ENCODE measurements around the gene ERC2.
A peak's percentile ranks its signal among the peaks of the same experiment; 100 is the strongest.

ERC2 gene

DNA sequence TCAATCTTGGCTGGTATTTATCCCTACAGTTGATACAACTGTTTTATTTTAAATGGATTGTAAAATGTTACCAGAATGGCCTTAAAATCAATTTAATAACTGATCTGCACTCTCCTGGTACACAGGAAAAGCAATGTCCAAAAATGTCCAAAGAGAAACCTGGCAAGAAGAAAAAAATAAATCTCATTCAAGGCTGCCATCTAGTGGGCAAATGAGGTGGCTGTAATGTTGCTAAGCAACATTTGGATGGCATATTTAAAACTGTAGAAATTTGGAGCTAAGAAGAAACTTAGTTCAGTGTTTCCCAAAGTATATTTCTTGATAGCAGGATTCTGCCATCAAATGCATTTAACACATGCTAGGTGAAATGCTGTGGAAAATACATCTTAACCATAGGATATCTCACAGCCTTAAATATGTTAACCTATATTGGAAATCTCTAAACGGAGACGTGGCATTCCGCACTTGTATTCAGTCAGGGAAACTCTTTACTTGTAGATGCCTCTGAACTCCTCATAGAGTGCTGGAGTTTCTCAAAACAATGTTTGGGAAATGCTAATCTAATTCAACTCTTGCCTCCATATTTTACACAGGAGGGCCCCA lies 216.8 kb downstream of the ERC2 start:
- Histone ChIP-seq H3K9ac (ENCODE audit: low read length) (no peak overlapping the region), H3K9me3 (ENCODE audit: insufficient read depth, low read length) (no peaks in the 10 kb centered on the region), H3K9me2 (replicated peaks; ENCODE audit: insufficient read depth, low read length) (no peaks in the 10 kb centered on the region), H4K20me1 (ENCODE audit: low read depth, low read length) (no peaks in the 10 kb centered on the region), H3K4me3 (ENCODE audit: insufficient read depth, low read length, poor library complexity, severe bottlenecking) (no peak overlapping the region), H3K79me2 (ENCODE audit: insufficient read depth, low read length) (no peaks in the 10 kb centered on the region), H3K4me2 (ENCODE audit: low read depth, low read length, poor library complexity, severe bottlenecking) (no peak overlapping the region), H3K36me3 (ENCODE audit: low read length) (no peaks in the 10 kb centered on the region), H3K27ac (ENCODE audit: low read depth, low read length) (no peak overlapping the region), H3F3A (ENCODE audit: insufficient read depth) (no peaks in the 10 kb centered on the region), H2AFZ (ENCODE audit: low read depth, low read length, severe bottlenecking) (no peak overlapping the region), H3K27me3 (ENCODE audit: low read length) (no peaks in the 10 kb centered on the region)
- TF ChIP-seq EZH2phosphoT487 (conservative IDR thresholded peaks at IDR 0.05; ENCODE audit: low read length), result no peak
- TF ChIP-seq, protein P1, sequence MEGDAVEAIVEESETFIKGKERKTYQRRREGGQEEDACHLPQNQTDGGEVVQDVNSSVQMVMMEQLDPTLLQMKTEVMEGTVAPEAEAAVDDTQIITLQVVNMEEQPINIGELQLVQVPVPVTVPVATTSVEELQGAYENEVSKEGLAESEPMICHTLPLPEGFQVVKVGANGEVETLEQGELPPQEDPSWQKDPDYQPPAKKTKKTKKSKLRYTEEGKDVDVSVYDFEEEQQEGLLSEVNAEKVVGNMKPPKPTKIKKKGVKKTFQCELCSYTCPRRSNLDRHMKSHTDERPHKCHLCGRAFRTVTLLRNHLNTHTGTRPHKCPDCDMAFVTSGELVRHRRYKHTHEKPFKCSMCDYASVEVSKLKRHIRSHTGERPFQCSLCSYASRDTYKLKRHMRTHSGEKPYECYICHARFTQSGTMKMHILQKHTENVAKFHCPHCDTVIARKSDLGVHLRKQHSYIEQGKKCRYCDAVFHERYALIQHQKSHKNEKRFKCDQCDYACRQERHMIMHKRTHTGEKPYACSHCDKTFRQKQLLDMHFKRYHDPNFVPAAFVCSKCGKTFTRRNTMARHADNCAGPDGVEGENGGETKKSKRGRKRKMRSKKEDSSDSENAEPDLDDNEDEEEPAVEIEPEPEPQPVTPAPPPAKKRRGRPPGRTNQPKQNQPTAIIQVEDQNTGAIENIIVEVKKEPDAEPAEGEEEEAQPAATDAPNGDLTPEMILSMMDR (IDR thresholded peaks at IDR 0.05; ENCODE audit: insufficient read depth, low read length, poor library complexity, severe bottlenecking), result peak; percentile 52

DNA sequence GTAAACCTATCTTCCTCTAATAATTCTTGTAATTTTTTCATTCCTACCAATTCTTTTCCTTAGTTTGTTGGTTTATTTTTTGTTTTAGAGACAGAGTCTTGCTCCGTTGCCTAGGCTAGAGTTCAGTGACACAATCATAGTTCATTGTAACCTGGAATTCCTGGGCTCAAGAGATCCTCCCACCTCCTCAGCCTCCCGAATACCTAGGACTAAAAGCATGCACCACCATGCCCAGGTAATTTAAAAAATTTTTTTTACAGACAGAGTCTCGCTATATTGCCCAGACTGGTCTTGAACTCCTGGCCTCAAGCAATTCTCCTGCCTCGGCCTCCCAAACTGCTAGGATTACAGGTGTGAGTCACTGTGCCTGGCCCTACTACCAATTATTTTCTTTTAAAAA lies 220.2 kb downstream of the ERC2 start:
- H3K9me2 ChIP-seq (replicated peaks; ENCODE audit: insufficient read depth, low read length), result no peaks in the 10 kb centered on the region
- no peak overlapping the region for H3K4me2 ChIP-seq (ENCODE audit: low read depth, low read length, poor library complexity, severe bottlenecking)
- H3K27ac ChIP-seq (ENCODE audit: low read depth, low read length), result no peak overlapping the region
- H4K20me1 ChIP-seq (ENCODE audit: low read depth, low read length), result no peaks in the 10 kb centered on the region
- TF ChIP-seq EZH2phosphoT487 (conservative IDR thresholded peaks at IDR 0.05; ENCODE audit: low read length), result no peak
- TF ChIP-seq, protein P1 (IDR thresholded peaks at IDR 0.05; ENCODE audit: insufficient read depth, low read length, poor library complexity, severe bottlenecking), result no peak
- no peaks in the 10 kb centered on the region for H3K79me2 ChIP-seq (ENCODE audit: insufficient read depth, low read length)
- no peaks in the 10 kb centered on the region for H3K36me3 ChIP-seq (ENCODE audit: low read length)
- H3K9me3 ChIP-seq (ENCODE audit: insufficient read depth, low read length), result no peaks in the 10 kb centered on the region
- no peak overlapping the region for H3K4me3 ChIP-seq (ENCODE audit: insufficient read depth, low read length, poor library complexity, severe bottlenecking)
- no peaks in the 10 kb centered on the region for H3F3A ChIP-seq (ENCODE audit: insufficient read depth)
- no peak overlapping the region for H2AFZ ChIP-seq (ENCODE audit: low read depth, low read length, severe bottlenecking)
- no peak overlapping the region for H3K9ac ChIP-seq (ENCODE audit: low read length)
- no peaks in the 10 kb centered on the region for H3K27me3 ChIP-seq (ENCODE audit: low read length)

DNA sequence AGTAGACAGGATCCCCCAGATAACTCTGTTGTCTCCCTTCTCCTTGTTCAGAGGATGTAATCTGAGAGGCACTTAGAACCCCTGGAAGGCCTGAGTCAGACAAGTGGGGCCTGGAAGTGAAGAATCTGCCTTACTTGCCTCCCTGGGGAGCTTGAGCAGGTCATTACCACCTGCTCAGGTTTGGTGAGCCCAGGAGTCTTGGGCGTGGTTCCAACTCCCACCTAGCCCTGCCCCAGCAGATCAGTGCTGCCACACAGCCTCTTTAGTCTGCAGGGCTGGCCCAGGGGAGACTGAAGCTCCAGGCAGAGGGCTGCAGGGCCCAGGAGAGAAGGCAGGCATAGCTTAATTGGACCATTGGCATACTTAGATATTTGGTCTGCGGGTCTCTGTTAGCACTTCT lies 230.0 kb downstream of the ERC2 start:
- H3K9me3 ChIP-seq (ENCODE audit: insufficient read depth, low read length), result no peaks in the 10 kb centered on the region
- no peak overlapping the region for H3K9ac ChIP-seq (ENCODE audit: low read length)
- no peaks in the 10 kb centered on the region for H3K9me2 ChIP-seq (replicated peaks; ENCODE audit: insufficient read depth, low read length)
- no peak overlapping the region for H3K27ac ChIP-seq (ENCODE audit: low read depth, low read length)
- H4K20me1 ChIP-seq (ENCODE audit: low read depth, low read length), result no peaks in the 10 kb centered on the region
- no peak overlapping the region for H3K4me3 ChIP-seq (ENCODE audit: insufficient read depth, low read length, poor library complexity, severe bottlenecking)
- no peaks in the 10 kb centered on the region for H3K27me3 ChIP-seq (ENCODE audit: low read length)
- no peaks in the 10 kb centered on the region for H3K79me2 ChIP-seq (ENCODE audit: insufficient read depth, low read length)
- no peak for TF ChIP-seq EZH2phosphoT487 (conservative IDR thresholded peaks at IDR 0.05; ENCODE audit: low read length)
- TF ChIP-seq, protein P1 (IDR thresholded peaks at IDR 0.05; ENCODE audit: insufficient read depth, low read length, poor library complexity, severe bottlenecking), result no peak
- no peak overlapping the region for H2AFZ ChIP-seq (ENCODE audit: low read depth, low read length, severe bottlenecking)
- H3K36me3 ChIP-seq (ENCODE audit: low read length), result no peaks in the 10 kb centered on the region
- no peaks in the 10 kb centered on the region for H3F3A ChIP-seq (ENCODE audit: insufficient read depth)
- no peak overlapping the region for H3K4me2 ChIP-seq (ENCODE audit: low read depth, low read length, poor library complexity, severe bottlenecking)

Measured in SU-DHL-6 (cell line).